ENCODE data around the gene MRPL43. TPM values are rescaled to one million over a fixed set of nuclear protein-coding genes. Genes with fewer than 3 reads are reported as not detected.
"Not testable (repeated sequence)": the region's sequence is repeated elsewhere in the genome, so short reads cannot be mapped to it uniquely, and the experiment has no call there.

MRPL43 gene
- total RNA-seq (2014; rRNA removed; shearing (Covaris generic)): 46.3 and 52.9 TPM in 2 replicates
- 58.9 and 63.7 TPM in 2 replicates for polyA plus RNA-seq (2015; cell fraction: cytosol; rRNA removed)
- 70.1 and 79.9 TPM in 2 replicates for polyA plus RNA-seq (2015; cell fraction: nucleus; rRNA removed)

DNA sequence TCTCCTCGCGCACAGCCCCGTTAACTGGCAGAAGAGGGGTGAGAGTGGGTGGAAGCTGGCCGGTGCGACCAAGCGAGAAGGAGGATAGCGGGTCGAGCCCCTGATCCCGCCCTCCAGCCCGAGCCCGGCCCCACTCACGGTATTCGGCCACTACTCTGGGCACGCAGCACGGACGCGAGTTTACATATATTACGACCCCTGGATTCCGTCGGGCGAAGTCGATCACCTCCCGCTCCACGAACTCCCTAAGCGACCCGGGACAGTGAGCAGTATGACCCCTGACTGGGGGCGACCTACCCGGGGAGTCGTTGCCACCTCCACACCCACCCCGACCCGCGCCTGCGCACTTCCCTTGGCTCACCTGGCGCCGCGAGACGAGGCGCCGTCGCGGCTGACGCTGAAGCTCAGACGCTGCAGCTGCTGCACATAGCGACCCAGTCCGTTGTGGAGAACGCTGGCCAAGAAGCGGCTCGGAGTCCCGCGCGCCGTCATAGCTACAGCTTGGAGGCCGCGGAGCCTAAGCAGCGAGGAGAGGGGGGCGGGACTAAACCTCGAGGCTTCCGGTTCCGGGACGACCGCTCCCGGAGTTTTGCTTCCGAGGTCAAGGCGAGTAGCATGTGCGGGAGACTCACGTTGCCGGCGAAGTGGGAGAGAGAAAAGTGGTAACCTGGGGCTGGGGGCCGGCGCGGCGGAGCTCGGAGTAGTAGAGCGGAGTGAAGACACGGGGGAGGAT is at the start of gene MRPL43, which contains the start of gene TWNK:
Gene MRPL43 (minus strand): TSS at position 546 of the 733 bp plus-strand sequence. CDS start 54 bp downstream, at position 492.
Gene TWNK (plus strand): TSS at position 592 of the 733 bp plus-strand sequence. CDS start 668 bp downstream, outside the sequence.
- DNase-seq (ENCODE audit: low read depth, low spot score): peak; percentile 71
- in situ Hi-C loops (cut with HindIII; ENCODE audit: low pct_unique_long_range_greater_than_20kb, low sequenced_read_pairs): no loop called here

- in situ Hi-C loops (cut with HindIII; ENCODE audit: low pct_unique_long_range_greater_than_20kb, low sequenced_read_pairs): no loop called here
These were observed 49.4 kb upstream of the MRPL43 start for GRCh38 chr10:101036726-101037125.

GRCh38 chr10:101035916-101036702 is 48.8 kb upstream of the MRPL43 start:
- in situ Hi-C loops (cut with HindIII; ENCODE audit: low pct_unique_long_range_greater_than_20kb, low sequenced_read_pairs): no loop called here
- no peak for DNase-seq (ENCODE audit: low read depth, low spot score)

More at GRCh38 chr10:101036726-101037125, 49.4 kb upstream of the MRPL43 start:
- DNase-seq (ENCODE audit: low read depth, low spot score): no peak

- in situ Hi-C loops (cut with HindIII; ENCODE audit: low pct_unique_long_range_greater_than_20kb, low sequenced_read_pairs): no loop called here
- no peak for DNase-seq (ENCODE audit: low read depth, low spot score)
These were observed 48.0 kb upstream of the MRPL43 start for GRCh38 chr10:101035314-101035713.

DNA sequence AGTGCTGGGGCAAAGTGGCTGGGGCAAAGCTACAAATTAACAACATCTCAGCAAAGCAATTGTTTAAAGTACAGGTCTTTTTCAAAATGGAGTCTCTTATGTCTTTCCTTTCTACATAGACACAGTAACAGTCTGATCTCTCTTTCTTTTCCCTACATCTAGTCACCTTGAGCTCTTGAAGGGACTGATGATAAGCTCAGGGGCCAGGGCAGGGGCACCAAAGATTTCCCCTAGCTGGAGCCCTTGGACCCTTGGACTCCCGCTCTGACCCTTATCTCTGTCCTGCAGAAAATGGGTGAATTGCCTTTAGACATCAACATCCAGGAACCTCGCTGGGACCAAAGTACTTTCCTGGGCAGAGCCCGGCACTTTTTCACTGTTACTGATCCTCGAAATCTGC is 47.1 kb upstream of the MRPL43 start:
- in situ Hi-C loops (cut with HindIII; ENCODE audit: low pct_unique_long_range_greater_than_20kb, low sequenced_read_pairs); DNase-seq (ENCODE audit: low read depth, low spot score): not testable (repeated sequence)

DNA sequence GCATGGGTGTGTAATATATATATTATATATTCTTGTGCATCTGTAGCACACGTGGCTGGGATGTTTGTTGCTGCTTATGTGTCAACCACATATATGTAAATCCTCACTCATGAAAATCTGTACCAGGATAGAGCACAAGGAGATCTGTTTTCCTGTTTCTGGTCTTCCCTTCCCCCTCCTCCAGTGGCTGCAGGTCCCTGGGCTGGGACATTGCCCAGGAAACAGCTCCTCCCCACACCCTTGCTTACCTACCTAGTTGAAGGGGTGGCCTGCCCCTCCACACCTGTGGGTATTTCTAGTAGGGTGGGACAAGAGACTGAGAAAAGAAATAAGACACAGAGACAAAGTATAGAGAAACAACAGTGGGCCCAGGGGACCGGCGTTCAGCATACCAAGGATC is 46.0 kb upstream of the MRPL43 start:
- no peak for DNase-seq (ENCODE audit: low read depth, low spot score)
- in situ Hi-C loops (cut with HindIII; ENCODE audit: low pct_unique_long_range_greater_than_20kb, low sequenced_read_pairs): no loop called here

- in situ Hi-C loops (cut with HindIII; ENCODE audit: low pct_unique_long_range_greater_than_20kb, low sequenced_read_pairs): no loop called here
These were observed 45.4 kb upstream of the MRPL43 start for GRCh38 chr10:101032637-101033224.

DNA sequence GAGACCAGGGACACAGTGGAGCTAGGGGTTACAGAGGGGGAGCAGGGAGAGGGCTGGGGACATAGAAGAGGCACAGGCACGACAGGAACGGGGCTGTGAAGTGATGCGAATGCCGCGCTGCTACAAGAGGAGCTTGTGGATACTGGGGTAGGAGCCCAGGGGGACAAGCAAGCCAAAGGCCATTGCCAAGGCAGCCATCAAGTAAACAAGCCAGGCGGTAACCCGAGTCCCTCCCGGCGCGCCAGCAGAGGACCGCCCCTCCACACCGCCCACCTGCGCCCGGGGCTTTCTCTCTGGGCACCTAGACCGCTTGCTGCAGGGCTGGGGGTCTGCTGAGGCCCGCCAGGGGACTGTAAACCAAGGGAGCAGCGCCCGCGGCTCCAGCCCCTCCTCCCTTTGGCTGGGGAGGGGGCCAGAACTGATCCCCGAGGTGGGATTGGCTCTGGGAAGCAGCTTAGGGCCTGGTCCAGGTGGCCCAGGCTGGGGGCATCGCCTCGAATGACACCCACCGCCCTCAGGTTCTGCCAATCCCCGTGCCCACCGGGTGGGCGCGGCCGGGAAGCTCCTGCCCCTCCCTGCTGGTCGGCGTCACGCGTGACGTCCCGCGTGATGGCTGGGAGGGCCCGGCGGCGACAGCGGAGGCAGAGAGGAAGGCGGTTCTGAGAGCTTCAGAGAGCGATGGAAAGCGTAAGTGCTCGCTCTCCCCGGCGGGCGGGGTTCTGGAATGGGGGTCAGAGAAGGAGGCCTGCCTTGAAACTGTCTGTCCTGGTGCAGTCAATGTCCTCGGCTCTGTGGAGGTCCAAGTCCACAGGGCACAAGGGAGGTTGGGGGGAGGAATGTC is 44.7 kb upstream of the MRPL43 start:
- DNase-seq (ENCODE audit: low read depth, low spot score): peak; percentile 48

More at GRCh38 chr10:101032637-101033224, 45.4 kb upstream of the MRPL43 start:
- DNase-seq (ENCODE audit: low read depth, low spot score): peak; percentile 42

DNA sequence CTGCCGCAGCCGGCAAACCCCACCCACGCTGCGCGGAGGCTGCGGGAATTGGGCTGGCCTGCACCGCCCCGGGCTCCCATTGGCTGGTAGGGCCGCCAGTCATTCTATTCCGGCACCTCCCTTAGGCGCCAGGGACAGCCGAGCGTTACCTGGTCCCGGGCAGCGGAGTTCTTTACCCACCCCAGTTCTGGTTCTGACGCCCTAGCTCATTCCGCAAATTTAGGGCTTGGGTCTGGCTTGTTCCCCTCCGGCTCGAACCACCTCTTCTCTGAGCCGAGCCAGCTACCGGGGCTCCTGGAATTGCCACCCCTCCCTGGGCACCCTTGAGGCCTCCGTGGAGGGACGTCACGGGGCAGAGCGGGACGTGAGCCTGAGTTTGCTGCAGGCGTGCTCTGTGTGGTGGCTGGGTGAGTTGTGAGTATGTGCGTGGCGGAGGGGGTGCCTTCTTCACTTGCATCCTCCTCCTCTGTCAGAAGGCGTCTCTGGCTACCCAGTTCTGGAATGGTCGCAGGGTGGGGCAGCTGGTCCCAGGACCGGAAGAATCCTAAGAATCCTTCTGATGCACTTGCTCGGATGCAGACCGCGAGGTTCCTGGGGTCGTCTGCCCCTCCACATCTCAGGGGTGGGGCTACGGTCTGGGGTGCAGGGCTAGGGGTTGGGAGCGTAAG is 44.0 kb upstream of the MRPL43 start, which contains the start of the genes PDZD7 and SFXN3:
Gene PDZD7 (minus strand): TSS at position 2 of the 668 bp plus-strand sequence. CDS start 910 bp downstream, outside the sequence.
Gene SFXN3 (plus strand): TSS at position 107 of the 668 bp plus-strand sequence. CDS start 3,461 bp downstream, outside the sequence.
- peak; percentile 80 for DNase-seq (ENCODE audit: low read depth, low spot score)
- in situ Hi-C loops (cut with HindIII; ENCODE audit: low pct_unique_long_range_greater_than_20kb, low sequenced_read_pairs): no loop called here

More for the DNA sequence above, 44.7 kb upstream of the MRPL43 start:
- in situ Hi-C loops (cut with HindIII; ENCODE audit: low pct_unique_long_range_greater_than_20kb, low sequenced_read_pairs): no loop called here

GRCh38 chr10:101030496-101031127 is 43.3 kb upstream of the MRPL43 start:
- DNase-seq (ENCODE audit: low read depth, low spot score): no peak
- in situ Hi-C loops (cut with HindIII; ENCODE audit: low pct_unique_long_range_greater_than_20kb, low sequenced_read_pairs): no loop called here

DNA sequence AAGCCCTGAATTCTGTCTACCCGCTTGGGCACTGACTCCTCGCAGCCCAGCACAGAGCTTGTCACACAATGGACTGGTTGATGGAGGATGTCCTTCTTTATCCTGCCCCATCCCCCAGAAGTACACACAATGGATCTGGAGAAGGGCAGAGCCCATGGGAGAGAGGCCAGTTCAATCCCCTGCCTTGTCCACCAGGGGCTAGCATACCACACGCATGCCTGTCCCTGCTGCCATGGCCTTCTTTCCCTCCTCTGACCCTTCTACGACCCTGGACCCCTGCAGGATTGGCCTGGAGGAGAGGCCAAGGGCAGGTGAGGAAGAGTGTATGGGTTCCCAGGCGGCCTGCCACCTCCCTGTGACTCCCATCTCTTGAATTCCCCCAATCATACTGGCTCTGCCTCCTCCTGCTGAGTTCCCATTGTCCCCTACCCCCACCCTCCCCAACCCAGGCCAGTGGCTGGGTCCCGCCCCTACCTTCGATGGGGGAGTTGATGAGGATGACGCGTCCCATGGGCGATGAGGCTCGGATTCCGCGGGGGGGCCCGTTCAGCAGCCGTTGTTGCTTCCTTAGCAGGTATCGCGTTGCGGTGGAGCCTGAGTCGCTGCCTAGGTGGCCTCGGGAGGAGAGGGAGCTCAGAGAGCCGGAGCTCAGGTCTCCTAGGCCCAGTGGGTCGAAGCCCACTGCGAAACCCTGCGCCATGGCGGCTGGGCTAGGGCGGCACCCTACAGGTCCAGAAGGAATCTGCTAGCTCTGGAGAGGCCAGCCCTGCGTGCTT is 42.4 kb upstream of the MRPL43 start:
- in situ Hi-C loops (cut with HindIII; ENCODE audit: low pct_unique_long_range_greater_than_20kb, low sequenced_read_pairs): no loop called here
- DNase-seq (ENCODE audit: low read depth, low spot score): peak; percentile 36

GRCh38 chr10:101028446-101029337 is 41.4 kb upstream of the MRPL43 start:
- DNase-seq (ENCODE audit: low read depth, low spot score): no peak
- in situ Hi-C loops (cut with HindIII; ENCODE audit: low pct_unique_long_range_greater_than_20kb, low sequenced_read_pairs): no loop called here

- no peak for DNase-seq (ENCODE audit: low read depth, low spot score)
- in situ Hi-C loops (cut with HindIII; ENCODE audit: low pct_unique_long_range_greater_than_20kb, low sequenced_read_pairs): no loop called here
These were observed 39.9 kb upstream of the MRPL43 start for GRCh38 chr10:101027106-101027720.

All from SK-MEL-5 (cell line).